ENCODE results near the gene JPH3.
A peak's percentile ranks its signal among the peaks of the same experiment; 100 is the strongest.

- TF ChIP-seq CTCF (IDR thresholded peaks at IDR 0.05 in 8 of 11, conservative IDR thresholded peaks at IDR 0.05 in 3 of 11) = peak in 4 of 11 experiments; percentile 9 to 31 (median 24)
- TF ChIP-seq POLR2AphosphoS5 (IDR thresholded peaks at IDR 0.05) = no peak
- TF ChIP-seq POLR2A (IDR thresholded peaks at IDR 0.05) = no peak
These were observed 50.9 kb downstream of the JPH3 start for GRCh38 chr16:87653234-87653633.
